ENCODE measurements around the gene PTGES3L. TPM values are rescaled to one million over a fixed set of nuclear protein-coding genes. Genes with fewer than 3 reads are reported as not detected.

The PTGES3L gene
- total and polyA plus RNA-seq, 2 of the 13 experiments (the other 11 are each of a cell fraction or from before 2014, with no cell fraction given): 1.2 to 2.9 TPM

GRCh38 chr17:42920922-42921321 is 59.0 kb downstream of the PTGES3L start:
- POLR2A ChIA-PET: interaction anchor here (0.6 to 3.9 kb wide), 10 partner anchors 8 to 97 kb away, joined by 3 to 32 read pairs (median 9); partner anchors contain the start of genes BECN1 and RPL27
- Histone ChIP-seq H2AFZ (ENCODE audit: low read length) (no peak overlapping the region), H3K9ac (ENCODE audit: insufficient read depth, low read depth, low read length) (no peak overlapping the region), H3K4me2 (ENCODE audit: low read depth, low read length) (peak overlapping the region; percentile 85), H3K4me1 (ENCODE audit: insufficient read depth, low read length) (peaks cover 68% of the 10 kb centered on the region), H3K79me2 (ENCODE audit: insufficient read depth, low read length) (no peaks in the 10 kb centered on the region), H4K20me1 (ENCODE audit: insufficient read depth, low read length) (no peaks in the 10 kb centered on the region), H3K4me3 (replicated peaks in 1 of 3; ENCODE audit: insufficient read depth in 1 of 3, low read depth in 2 of 3, low read length in 3 of 3) (no peak overlapping the region), H3K36me3 (replicated peaks in 1 of 2; ENCODE audit: control insufficient read depth in 1 of 2, insufficient read depth in 2 of 2, low read length in 2 of 2) (no peaks in the 10 kb centered on the region), H3K27ac (ENCODE audit: extremely low read length, insufficient read depth, low read length) (peak overlapping the region; percentile 53), H3K27me3 (ENCODE audit: control insufficient read depth in 1 of 2, insufficient read depth in 2 of 2, low read length in 2 of 2) (no peaks in the 10 kb centered on the region), H3K9me3 (ENCODE audit: low read length) (no peaks in the 10 kb centered on the region)
- WGBS (ENCODE audit: low lambda C conversion rate): 2% methylated on average over 3 of the region's 3 CpGs
- no TSS peak for BruUV-seq (replicated peaks)
- peak; percentile 18 for DNase-seq (ENCODE audit: low spot score)
- CTCF ChIA-PET (ENCODE audit: low intra/inter-chr PET ratio, low total read pairs): no interaction called here
- peak; percentile 45 for ATAC-seq
- FAIRE-seq: no peak
- in situ Hi-C loops (cut with HindIII; ENCODE audit: extremely low pct_ligation_motif_present, low pct_unique_long_range_greater_than_20kb): no loop called here
- intact Hi-C loops (cut with micrococcal nuclease; ENCODE audit: unreplicated experiment): loop anchor here (1.0 kb wide), 1 partner anchor 35 kb away; no protein-coding TSS in a partner anchor
- no peak for TF ChIP-seq ZKSCAN1 (IDR thresholded peaks at IDR 0.05; ENCODE audit: low read length)
- no peak for TF ChIP-seq PHF20 (CRISPR knock-in tag; IDR thresholded peaks at IDR 0.05)
- TF ChIP-seq ZNF225 (CRISPR knock-in tag; IDR thresholded peaks at IDR 0.05): no peak
- TF ChIP-seq RBM39 (IDR thresholded peaks at IDR 0.05; ENCODE audit: low read depth, low read length, poor library complexity, severe bottlenecking): no peak
- no peak for TF ChIP-seq ZNF616 (CRISPR knock-in tag; IDR thresholded peaks at IDR 0.05; ENCODE audit: low read depth)
- TF ChIP-seq ZBTB8A (CRISPR knock-in tag; IDR thresholded peaks at IDR 0.05; ENCODE audit: borderline replicate concordance, low read depth): no peak
- no peak for TF ChIP-seq FOXA1 (IDR thresholded peaks at IDR 0.05)
- TF ChIP-seq FOXA1 (CRISPR knock-in tag; IDR thresholded peaks at IDR 0.05): no peak
- no peak for TF ChIP-seq ZHX2 (IDR thresholded peaks at IDR 0.05; ENCODE audit: low read depth)
- TF ChIP-seq ZHX2 (CRISPR knock-in tag; IDR thresholded peaks at IDR 0.05; ENCODE audit: borderline replicate concordance): no peak
- TF ChIP-seq HDAC1 (CRISPR knock-in tag; IDR thresholded peaks at IDR 0.05): no peak
- TF ChIP-seq ZNF747 (CRISPR knock-in tag; IDR thresholded peaks at IDR 0.05; ENCODE audit: borderline replicate concordance): no peak
- TF ChIP-seq MXD4 (CRISPR knock-in tag; IDR thresholded peaks at IDR 0.05): no peak
- no peak for TF ChIP-seq REL (CRISPR knock-in tag; conservative IDR thresholded peaks at IDR 0.05)
- no peak for TF ChIP-seq ATF2 (CRISPR knock-in tag; IDR thresholded peaks at IDR 0.05)
- no peak for TF ChIP-seq RFXANK (CRISPR knock-in tag; IDR thresholded peaks at IDR 0.05)
- TF ChIP-seq SALL1 (CRISPR knock-in tag; IDR thresholded peaks at IDR 0.05): 0 out of 2 replicates have a peak, but pooled peaks have one; percentile 0
- no peak for TF ChIP-seq SP4 (CRISPR knock-in tag; IDR thresholded peaks at IDR 0.05)
- TF ChIP-seq KLF9 (CRISPR knock-in tag; IDR thresholded peaks at IDR 0.05; ENCODE audit: low read depth): no peak
- TF ChIP-seq ZSCAN12 (CRISPR knock-in tag; IDR thresholded peaks at IDR 0.05): no peak
- no peak for TF ChIP-seq YY1 (IDR thresholded peaks at IDR 0.05; ENCODE audit: insufficient read depth, insufficient replicate concordance, low read depth, low read length)
- TF ChIP-seq SNAPC2 (CRISPR knock-in tag; IDR thresholded peaks at IDR 0.05): no peak

Measured in HepG2 (cell line).